ENCODE measurements around the gene ARL11.

The ARL11 gene

GRCh38 chr13:49646688-49647087 lies 18.4 kb downstream of the ARL11 start:
- no peak for TF ChIP-seq CTCF (conservative IDR thresholded peaks at IDR 0.05; ENCODE audit: control insufficient read depth, insufficient read depth, low read depth, low read length)
- no peak overlapping the region for H3K4me3 ChIP-seq (ENCODE audit: control insufficient read depth, low read depth, low read length)
- DNase-seq (ENCODE audit: low read depth), result no peak

GRCh38 chr13:49649244-49649962 lies 21.1 kb downstream of the ARL11 start:
- no peak overlapping the region for H3K4me3 ChIP-seq (ENCODE audit: control insufficient read depth, low read depth, low read length)
- DNase-seq (ENCODE audit: low read depth), result peak; percentile 58
- TF ChIP-seq CTCF (conservative IDR thresholded peaks at IDR 0.05; ENCODE audit: control insufficient read depth, insufficient read depth, low read depth, low read length), result peak; percentile 57

GRCh38 chr13:49649963-49650312 lies 21.6 kb downstream of the ARL11 start:
- TF ChIP-seq CTCF (conservative IDR thresholded peaks at IDR 0.05; ENCODE audit: control insufficient read depth, insufficient read depth, low read depth, low read length), result no peak
- DNase-seq (ENCODE audit: low read depth), result no peak
- no peak overlapping the region for H3K4me3 ChIP-seq (ENCODE audit: control insufficient read depth, low read depth, low read length)

GRCh38 chr13:49651570-49652354 lies 23.5 kb downstream of the ARL11 start:
- no peak overlapping the region for H3K4me3 ChIP-seq (ENCODE audit: control insufficient read depth, low read depth, low read length)
- no peak for TF ChIP-seq CTCF (conservative IDR thresholded peaks at IDR 0.05; ENCODE audit: control insufficient read depth, insufficient read depth, low read depth, low read length)
- DNase-seq (ENCODE audit: low read depth), result no peak

- peak; percentile 49 for DNase-seq (ENCODE audit: low read depth)
Measured at GRCh38 chr13:49652355-49653305, 24.3 kb downstream of the ARL11 start.

More at GRCh38 chr13:49652355-49653305, 24.3 kb downstream of the ARL11 start:
- TF ChIP-seq CTCF (conservative IDR thresholded peaks at IDR 0.05; ENCODE audit: control insufficient read depth, insufficient read depth, low read depth, low read length), result peak; percentile 47
- no peak overlapping the region for H3K4me3 ChIP-seq (ENCODE audit: control insufficient read depth, low read depth, low read length)

Data from fibroblast of mammary gland (primary cell).